ENCODE measurements around the gene KIF3B.
"Not testable (repeated sequence)": the region's sequence is repeated elsewhere in the genome, so short reads cannot be mapped to it uniquely, and the experiment has no call there.

The KIF3B gene

DNA sequence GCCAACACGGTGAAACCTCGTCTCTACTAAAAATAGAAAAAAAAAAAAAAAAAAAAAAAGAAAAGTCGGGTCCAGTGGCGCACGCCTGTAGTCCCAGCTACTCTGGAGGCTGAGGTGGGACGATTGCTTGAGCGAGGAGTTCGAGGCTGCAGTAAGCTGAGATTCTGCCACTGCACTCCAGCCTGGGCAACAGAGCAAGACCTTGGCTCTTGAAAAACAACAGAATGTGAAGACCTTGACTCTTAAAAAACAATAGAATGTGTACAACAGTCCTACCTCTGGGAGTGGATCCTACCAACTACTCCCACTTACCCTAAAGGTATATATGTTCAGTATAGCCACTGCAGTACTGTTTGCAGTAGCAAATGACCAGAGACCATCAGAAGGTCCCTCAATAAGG lies 15.1 kb downstream of the KIF3B start:
- DNase-seq (ENCODE audit: low read depth in 4 of 4, low spot score in 1 of 4) = no peak

DNA sequence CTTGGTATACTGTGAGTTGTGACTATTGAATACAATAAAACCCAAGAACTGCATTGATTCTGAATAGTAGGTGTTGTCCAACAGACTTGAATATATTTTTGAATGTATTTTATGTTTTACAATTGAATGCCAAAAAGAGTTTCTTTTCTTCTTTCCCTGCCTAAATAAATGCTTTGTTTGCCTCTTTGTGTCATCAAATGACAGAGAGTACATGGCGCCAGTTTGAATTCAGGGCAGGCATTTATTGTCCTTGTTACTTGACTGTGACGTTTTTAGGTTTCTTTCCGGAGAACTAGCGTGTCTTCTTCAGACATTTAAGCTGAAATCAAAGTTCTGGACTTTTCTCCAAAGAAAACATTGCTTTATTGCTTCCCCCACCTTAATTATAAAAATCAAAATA lies 16.6 kb downstream of the KIF3B start:
- DNase-seq (ENCODE audit: low read depth in 4 of 4, low spot score in 1 of 4) = no peak

DNA sequence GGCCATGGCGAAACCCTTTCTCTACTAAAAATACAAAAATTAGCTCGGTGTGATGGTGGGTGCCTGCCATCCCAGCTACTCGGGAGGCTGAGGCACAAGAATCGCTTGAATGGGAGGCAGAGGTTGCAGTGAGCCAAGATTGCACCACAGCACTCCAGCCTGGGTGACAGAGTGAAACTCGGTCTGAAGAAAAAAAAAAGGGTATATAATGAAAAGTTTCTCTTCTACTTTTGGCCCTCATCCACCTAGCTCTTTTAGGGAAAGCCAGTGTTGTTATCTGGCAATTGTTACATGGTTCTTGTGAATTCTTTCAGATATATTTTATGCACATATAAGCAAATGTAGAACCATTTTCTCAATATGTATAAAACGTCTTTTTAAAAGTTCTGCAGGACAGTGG lies 19.0 kb downstream of the KIF3B start:
- DNase-seq (ENCODE audit: low read depth in 4 of 4, low spot score in 1 of 4) = no peak

DNA sequence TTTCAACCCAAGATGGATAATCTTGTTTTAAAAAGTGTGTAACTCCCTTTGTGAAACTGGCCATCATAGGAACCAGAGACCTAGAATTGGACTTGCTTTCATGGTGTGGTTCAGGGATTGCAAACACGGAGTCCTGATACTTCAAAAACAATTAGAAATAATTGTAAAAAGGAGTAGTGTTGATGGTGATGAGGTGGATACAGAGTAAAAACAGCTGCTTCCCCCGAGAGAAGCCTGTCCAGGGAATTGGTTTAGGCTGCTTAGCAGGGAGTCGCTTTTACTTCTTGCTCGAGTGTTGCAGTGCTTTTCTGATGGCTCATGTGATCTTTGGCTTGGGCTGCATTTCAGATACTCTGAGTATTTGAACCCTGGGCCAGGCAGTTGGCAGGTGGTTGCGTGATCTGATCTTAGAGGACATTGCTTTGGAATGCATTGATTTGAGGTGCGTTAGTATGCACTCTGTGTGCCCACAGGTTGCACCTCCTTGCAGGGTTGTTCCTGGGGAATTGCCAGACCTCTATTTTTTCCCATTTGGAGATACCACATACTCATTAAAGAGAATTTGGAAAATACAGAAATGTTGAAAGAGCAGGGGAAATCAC lies 19.5 kb downstream of the KIF3B start:
- no peak for DNase-seq (ENCODE audit: low read depth in 4 of 4, low spot score in 1 of 4)

DNA sequence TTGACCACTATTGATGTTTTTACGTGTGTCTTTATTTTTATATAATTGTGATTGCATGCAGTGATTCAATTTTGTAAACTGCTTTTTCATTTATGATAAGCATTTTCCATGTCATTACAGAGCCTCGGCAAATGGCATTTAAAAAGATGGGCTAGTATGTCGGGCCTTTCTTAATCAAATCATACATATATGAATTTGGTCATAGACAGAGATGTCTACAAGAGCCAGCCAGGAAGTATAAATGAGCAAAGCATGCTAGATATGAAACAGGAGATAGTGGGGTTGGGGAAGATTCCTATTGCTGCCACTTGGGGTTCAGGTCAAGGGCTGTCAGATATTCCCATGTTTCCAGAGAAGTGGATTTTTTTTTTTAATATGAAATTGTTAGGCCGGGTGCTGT lies 20.0 kb downstream of the KIF3B start:
- no peak for DNase-seq (ENCODE audit: low read depth in 4 of 4, low spot score in 1 of 4)

DNA sequence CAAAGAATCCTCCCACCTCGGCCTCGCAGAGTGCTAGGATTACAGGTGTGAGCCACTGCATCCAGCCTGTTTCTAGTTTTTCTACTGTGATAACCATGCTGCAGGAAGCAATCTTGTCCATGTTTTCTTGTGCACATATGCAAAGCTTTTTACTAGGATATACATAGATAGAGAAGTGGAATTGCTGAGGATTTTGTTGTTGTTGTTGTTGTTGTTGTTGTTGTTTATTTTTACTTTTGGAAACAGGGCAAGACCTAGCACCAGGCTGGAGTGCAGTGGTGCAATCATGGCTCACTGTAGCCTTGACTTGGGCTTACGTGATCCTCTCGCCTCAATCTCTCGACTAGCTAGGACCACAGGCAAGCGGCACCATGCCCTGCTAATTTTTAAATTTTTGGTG lies 23.2 kb downstream of the KIF3B start:
- DNase-seq (ENCODE audit: low read depth in 4 of 4, low spot score in 1 of 4) = no peak

DNA sequence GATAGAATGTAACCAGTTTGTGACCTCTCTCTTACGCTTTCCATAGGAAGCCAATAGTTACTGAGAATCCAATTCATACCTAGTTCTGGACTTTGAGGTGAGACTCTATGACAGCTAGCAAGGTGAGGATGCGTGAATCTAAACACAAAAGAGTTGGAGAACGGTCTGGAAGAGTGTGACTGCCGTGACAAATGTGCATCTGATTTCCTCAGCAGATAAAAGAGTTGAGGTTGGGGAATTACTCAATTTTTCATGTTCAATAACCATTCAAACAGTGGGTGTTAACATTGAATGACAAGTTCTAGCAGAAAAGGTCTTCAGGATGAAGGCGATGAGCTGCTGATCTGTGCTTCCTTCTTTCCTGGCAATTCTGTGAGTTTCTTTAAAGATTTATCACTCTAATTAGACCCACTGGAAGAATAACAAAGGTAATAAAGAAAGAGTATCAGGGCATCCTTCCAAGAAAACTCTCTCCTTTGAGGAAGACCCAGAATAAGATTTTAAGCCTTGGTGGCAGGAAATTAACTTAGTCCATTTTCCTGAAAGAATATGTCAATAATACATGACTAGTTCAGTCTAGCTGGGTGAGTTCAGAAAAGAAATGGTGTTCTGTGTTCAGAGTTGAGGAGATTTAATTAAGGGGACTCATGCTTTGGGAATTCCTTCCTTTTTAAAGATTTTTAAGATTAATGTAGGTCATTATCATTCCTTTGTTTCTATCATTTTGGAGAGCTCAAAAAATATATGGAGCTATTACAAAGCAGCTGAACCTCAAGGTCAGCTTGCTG lies 24.5 kb downstream of the KIF3B start:
- no peak for DNase-seq (ENCODE audit: low read depth in 4 of 4, low spot score in 1 of 4)

DNA sequence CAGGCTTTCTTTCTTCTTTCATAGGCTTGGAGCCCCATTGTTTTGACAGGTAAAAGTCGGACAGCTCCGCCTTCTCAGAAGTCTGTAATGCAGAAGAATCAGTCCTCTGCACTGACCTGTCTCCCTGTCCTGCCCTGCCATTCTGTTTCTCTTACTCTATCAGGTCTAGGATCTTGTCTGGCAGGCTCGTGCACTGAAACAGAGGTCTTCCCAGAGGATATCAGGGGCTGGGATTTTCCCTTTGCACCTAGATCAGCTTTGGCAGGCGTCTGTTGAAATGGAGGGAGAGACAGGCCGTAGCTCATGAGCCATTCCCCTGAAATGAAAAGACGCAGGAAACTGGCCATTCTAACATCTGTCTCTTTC lies 25.0 kb downstream of the KIF3B start:
- DNase-seq (ENCODE audit: low read depth in 4 of 4, low spot score in 1 of 4) = no peak

DNA sequence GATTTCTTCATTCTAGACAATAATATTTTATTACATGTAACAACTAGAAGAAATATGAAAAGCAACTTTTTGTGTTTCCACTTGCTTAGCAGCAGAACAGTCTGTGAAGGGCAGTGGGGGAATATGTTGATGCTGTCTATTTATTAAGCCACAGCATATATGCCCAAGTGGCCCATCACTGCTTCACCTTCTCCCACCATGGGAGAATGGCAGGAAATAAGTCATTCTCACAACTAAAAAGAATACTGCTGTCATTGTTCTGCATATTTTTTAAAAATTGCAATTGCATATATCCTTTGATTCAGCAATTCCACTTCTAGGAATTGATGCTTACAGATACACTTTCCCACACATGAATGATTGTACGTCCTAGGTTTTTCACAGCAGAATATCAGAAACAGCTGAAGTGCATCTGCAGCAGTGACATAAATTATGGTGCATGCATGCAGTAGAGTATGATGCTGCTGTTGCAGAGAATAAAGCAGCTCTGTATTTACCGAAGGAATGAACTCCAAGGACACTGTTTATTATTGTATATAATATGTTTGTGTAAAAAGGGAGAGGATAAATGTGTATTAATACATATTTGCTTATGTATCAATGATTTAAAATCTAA lies 26.8 kb downstream of the KIF3B start:
- no peak for DNase-seq (ENCODE audit: low read depth in 4 of 4, low spot score in 1 of 4)

DNA sequence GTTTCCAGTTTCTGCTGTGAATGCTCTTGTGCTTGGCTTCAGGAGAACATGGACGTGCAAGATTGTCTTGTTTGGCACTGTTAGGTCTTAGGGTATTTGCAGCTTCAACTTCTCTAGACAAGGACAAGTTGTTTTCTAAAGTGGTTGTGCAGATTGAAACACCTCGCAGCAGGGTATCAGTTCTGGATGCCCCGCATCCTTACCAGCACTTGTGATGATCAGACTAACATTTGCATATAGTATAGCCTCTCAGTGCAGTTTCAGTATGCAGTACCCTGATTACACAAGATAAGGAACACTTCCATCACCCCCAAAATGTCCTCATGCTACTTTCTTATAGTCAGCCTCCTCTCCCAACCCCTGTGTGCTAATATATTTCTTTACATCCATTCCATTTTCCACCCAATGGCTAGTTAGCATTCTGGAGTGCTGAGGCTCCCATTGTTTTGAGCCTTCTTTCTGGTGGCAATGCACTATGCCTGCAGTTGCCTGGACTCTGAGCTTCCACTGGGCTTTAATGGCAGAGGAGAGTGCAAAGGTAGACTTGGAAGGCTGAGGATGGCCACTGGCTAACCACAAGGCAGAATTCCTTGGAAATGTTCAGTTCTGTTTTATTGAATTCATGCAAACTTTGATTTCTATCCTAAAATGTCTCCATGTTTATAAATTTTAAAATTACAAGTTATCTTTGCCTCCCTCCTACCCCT lies 35.4 kb downstream of the KIF3B start:
- DNase-seq (ENCODE audit: low read depth in 4 of 4, low spot score in 1 of 4) = no peak

DNA sequence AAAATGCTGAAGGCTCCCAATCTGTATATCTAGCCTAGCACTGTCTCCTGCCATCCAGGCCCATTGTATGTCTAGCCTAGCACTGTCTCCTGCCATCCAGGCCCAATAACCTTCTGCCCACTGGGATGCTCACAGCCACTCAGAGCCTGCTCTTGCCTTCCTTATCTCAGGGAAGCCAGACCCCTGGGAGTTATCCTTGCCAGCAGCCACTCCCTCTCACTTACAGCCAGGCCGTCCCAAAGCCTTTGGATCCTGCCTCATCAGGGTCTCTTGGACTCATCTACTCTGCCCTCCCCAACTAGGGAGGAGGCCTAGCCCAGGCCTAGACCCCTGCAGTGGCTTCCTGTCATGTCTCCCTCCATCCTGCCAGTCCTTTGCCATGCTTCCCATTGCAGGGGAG lies 37.3 kb downstream of the KIF3B start:
- no peak for DNase-seq (ENCODE audit: low read depth in 4 of 4, low spot score in 1 of 4)

DNA sequence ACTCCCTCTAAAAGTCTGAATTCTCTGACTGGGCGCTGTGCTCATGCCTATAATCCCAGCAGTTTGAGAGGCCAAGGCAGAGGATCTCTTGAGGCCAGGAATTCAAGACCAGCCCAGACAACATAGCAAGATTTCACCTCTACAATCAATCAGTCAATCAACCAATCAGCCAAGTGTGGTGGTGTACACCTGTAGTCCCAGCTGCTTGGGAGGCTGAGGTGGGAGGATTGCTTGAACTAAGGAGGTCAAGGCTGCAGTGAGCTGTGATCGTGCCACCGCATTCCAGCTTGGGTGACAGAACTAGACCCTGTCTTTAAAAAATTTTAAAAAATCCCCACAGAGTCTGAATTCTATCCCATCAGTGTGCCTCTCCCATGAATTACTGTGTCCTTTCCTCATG lies 37.9 kb downstream of the KIF3B start:
- DNase-seq (ENCODE audit: low read depth in 4 of 4, low spot score in 1 of 4) = no peak

DNA sequence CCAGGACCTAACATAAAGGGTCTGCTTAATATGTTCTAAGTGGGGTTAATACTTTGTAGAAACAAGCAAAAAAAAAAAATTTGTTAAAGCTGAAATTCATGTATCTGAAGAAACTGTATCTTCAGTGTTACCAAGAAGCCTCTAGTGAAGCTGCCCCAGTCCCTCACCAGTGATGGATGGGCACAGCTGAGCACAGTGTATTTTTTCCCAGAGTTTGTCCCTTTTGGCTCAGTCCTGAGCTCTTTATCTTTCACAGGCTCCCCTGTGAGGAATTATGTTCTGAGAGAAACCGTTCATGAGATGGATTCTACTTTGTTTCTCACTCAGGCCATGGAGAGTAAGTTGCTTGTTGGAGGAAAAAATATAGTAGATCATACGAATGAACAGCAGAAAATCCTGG lies 38.4 kb downstream of the KIF3B start:
- DNase-seq (ENCODE audit: low read depth in 4 of 4, low spot score in 1 of 4) = no peak

DNA sequence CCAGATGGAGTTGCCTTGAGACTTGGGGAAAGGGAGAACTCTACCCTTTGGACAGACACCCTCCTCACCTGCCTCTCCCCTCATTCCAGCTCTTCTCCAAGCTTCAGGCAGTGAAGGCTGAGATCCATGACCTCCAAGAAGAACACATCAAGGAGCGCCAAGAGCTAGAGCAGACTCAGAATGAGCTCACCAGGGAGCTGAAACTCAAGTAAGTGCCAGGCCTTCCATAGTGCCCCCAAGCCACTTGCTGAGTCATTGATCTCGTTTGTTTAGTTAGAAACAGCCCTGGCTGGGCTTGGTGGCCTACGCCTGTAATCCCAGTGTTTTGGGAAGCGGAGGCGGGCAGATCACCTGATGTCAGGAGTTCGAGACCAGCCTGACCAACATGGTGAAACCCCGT lies 39.2 kb downstream of the KIF3B start:
- DNase-seq (ENCODE audit: low read depth in 4 of 4, low spot score in 1 of 4) = no peak

DNA sequence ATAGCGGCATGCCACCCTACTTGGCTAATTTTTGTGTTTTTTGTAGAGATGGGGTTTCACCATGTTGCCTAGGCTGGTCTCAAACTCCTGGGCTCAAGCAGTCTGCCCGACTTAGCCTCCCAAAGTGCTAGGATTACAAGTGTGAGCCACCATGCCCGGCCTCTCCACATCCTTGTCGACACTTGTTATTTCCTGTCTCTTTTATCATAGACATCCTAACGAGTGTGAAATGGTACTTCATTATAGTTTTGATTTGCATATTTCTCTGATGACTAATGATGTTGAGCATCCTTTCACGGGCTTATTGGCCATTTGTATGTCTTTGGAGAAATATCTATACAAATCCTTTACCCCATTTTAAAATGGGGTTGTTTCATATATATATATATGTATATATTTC lies 41.6 kb downstream of the KIF3B start:
- DNase-seq (ENCODE audit: low read depth in 4 of 4, low spot score in 1 of 4) = no peak

DNA sequence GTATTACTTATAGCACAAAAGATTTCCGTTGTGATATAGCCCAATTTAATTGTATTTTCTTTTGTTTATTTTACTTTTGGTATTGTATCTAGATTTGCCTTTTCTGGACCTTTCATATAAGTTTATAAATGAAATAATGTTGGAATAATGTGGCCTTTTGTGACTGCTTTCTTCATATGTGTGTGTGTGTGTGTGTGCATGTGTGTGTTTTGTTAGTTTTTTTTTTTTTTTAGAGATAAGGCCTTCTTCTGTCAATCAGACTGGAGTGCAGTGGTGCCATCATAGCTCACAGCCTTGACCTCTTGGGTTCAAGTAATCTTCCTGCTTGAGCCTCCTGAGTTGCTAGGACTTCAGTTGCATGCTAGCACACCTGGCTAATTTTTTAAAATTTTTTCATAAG lies 42.9 kb downstream of the KIF3B start:
- no peak for DNase-seq (ENCODE audit: low read depth in 4 of 4, low spot score in 1 of 4)

DNA sequence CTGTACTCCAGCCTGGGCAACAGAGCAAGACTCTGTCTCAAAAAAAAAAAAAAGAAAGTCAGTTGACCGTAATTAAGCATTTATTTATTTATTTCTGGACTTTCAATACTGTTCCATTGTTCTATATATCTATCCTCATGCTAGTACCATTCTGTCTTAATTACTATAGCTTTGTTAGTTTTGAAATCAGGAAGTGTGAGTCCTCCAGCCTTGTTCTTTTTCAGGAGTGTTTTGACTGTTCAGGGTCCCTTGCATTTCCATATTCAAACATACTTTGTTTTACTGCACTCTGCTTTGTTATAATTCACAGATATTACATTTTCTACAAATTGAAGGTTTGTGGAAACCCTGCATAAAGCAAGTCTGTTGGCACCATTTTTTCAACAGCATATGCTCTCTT lies 43.9 kb downstream of the KIF3B start:
- no peak for DNase-seq (ENCODE audit: low read depth in 4 of 4, low spot score in 1 of 4)

DNA sequence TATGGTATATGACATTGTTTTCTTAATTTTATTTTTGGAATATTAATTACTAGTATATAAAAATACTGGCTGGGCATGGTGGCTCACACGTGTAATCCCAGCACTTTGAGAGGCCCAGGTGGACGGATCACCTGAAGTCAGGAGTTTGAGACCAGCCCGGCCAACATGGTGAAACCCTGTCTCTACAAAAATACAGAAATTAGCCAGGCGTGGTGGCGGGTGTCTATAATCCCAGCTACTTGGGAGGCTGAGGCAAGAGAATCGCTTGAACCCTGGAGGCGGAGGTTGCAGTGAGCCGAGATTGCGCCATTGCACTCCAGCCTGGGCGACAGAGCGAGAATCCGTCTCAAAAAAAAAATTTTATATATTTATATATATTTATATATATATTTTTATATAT lies 44.8 kb downstream of the KIF3B start:
- DNase-seq (ENCODE audit: low read depth in 4 of 4, low spot score in 1 of 4) = not testable (repeated sequence)

DNA sequence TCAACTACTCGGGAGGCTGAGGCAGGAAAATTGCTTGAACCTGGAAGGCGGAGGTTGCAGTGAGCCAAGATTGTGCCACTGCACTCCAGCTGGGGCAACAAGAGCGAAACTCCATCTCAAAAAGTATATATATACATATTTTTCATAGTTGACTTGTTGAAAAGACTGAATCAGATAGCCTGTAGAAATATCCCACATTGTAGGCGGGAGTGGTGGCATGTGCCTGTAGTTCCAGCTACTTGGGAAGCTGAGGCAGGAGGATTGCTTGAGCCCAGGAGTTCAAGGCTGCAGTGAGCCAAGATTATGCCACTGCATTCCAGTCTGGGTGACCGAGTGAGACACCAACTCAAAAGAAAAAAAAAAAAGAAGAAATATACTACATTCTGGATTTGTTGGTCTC lies 46.3 kb downstream of the KIF3B start:
- DNase-seq (ENCODE audit: low read depth in 4 of 4, low spot score in 1 of 4) = not testable (repeated sequence)

DNA sequence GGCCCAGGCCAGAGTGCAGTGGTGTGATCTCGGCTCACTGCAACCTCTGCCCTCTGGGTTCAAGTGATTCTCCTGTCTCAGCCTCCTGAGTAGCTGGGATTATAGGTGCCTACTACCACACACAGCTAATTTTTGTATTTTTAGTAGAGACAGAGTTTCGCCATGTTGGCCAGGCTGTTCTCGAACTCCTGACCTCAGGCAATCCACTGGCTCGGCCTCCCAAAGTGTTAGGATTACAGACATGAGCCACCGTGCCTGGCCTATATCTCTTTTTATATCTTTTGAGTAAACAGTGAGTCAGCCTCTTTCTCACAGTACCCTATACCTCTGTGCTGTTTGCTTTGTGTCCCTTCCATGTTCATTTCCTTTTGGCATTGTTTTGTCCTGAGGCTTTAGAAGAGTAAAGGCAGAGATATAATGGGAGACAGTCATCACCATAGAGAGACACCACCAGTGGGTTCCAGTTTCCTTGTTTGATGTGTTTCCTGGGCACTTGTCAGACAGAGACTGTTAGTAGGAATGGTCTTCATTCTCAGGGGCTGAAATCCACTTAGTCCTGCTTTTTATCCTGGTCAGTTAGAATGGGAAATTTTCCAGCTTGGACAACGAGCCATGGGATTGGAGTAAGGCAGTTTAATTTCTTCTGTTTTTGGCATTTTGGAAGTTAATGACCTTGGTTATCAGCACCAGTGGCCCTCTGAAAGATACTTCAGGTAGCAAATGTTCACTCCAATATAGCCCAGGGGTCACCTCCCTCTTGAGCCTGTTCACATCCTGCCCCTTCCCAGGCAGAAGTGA lies 48.5 kb downstream of the KIF3B start:
- no peak for DNase-seq (ENCODE audit: low read depth in 4 of 4, low spot score in 1 of 4)

DNA sequence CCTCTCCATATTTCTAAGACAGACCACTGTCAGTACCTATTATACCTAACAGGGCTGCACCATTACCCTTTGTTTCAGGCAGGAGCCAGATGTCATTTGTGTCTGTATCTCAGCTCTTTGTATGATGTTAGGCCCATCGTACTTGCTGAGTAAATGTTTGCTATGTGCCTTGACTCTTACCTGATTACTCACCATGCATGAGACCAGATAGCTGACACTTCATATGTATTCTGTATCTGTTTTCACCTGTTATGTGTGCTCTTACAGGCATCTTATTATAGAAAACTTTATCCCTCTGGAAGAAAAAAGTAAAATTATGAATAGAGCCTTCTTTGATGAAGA lies 49.0 kb downstream of the KIF3B start:
- no peak for DNase-seq (ENCODE audit: low read depth in 4 of 4, low spot score in 1 of 4)

Measured in stimulated activated CD4-positive, alpha-beta T cell treated with anti-CD3 and anti-CD28 coated beads, Interleukin-1b, Interleukin-23, amount 100 ng/mL, for 24 hours (primary cell).